Prostate gland (tissue), 2 donors: ENCODE measurements around the gene GPX1.
"Not testable (repeated sequence)": the region's sequence is repeated elsewhere in the genome, so short reads cannot be mapped to it uniquely, and the experiment has no call there.

ENCODE experiments used
- POLR2AphosphoS5 ChIP-seq: sonication (generic); formaldehyde crosslinking; IDR thresholded peaks from one replicate; pipeline ENCODE4 v1.6.1; 2017; ENCODE audit warnings: antibody characterized with exemption
- TF ChIP-seq, protein P1 (sequence below), 4 experiments: fragments of 200-600 bp in 2 of 4; fragments of 450-650 bp in 2 of 4; sonication (generic) in 2 of 4; IDR thresholded peaks; 1 replicate in 3 of 4; 2 replicates in 1 of 4; pipeline ENCODE4 v1.5.1; 2016 to 2019; ENCODE audit warnings: antibody characterized with exemption in 4 of 4, mild to moderate bottlenecking in 2 of 4, moderate library complexity in 2 of 4

DNA sequence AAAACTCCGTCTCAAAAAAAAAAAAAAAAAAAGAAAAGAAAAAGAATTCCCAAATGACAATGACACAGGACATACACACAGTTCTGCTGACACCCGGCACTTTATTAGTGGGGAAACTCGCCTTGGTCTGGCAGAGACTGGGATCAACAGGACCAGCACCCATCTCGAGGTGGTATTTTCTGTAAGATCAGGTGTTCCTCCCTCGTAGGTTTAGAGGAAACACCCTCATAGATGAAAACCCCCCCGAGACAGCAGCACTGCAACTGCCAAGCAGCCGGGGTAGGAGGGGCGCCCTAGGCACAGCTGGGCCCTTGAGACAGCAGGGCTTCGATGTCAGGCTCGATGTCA is 1.1 kb downstream of the GPX1 start:
- TF ChIP-seq, protein P1, sequence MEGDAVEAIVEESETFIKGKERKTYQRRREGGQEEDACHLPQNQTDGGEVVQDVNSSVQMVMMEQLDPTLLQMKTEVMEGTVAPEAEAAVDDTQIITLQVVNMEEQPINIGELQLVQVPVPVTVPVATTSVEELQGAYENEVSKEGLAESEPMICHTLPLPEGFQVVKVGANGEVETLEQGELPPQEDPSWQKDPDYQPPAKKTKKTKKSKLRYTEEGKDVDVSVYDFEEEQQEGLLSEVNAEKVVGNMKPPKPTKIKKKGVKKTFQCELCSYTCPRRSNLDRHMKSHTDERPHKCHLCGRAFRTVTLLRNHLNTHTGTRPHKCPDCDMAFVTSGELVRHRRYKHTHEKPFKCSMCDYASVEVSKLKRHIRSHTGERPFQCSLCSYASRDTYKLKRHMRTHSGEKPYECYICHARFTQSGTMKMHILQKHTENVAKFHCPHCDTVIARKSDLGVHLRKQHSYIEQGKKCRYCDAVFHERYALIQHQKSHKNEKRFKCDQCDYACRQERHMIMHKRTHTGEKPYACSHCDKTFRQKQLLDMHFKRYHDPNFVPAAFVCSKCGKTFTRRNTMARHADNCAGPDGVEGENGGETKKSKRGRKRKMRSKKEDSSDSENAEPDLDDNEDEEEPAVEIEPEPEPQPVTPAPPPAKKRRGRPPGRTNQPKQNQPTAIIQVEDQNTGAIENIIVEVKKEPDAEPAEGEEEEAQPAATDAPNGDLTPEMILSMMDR (IDR thresholded peaks at IDR 0.05): not testable (repeated sequence)
- not testable (repeated sequence) for TF ChIP-seq POLR2AphosphoS5
